Calu3 (cell line): ENCODE results near the gene AK8. TPM values are rescaled to one million over a fixed set of nuclear protein-coding genes. Genes with fewer than 3 reads are reported as not detected.

ENCODE experiments used
- BruUV-seq: library from RNA; stranded (reverse); fragments of 400-500 nt; replicated peaks from 2 replicates; lab custom pipeline; 2021; lab: Mats Ljungman, UMichigan
- CTCF ChIA-PET: fragments of 300-600 bp; sonication (Branson Sonifier 250); formaldehyde crosslinking; loops from one replicate; lab custom pipeline; 2022; ENCODE audit warnings: antibody characterized with exemption; lab: Charles Lee
- DNase-seq: peaks from one replicate; pipeline ENCODE4 v3.0.0; 2022
- H3K27ac Mint-ChIP-seq: one replicate; pipeline ENCODE4 v1.8.0; 2022; ENCODE audit warnings: mixed read lengths; ENCODE audit not compliant: unreplicated experiment
- H3K27me3 Mint-ChIP-seq: one replicate; pipeline ENCODE4 v1.8.0; 2022; ENCODE audit warnings: mixed read lengths; ENCODE audit not compliant: unreplicated experiment
- H3K36me3 Mint-ChIP-seq: one replicate; pipeline ENCODE4 v1.8.0; 2022; ENCODE audit warnings: mild to moderate bottlenecking, moderate library complexity, mixed read lengths; ENCODE audit not compliant: insufficient read depth, unreplicated experiment
- H3K4me1 Mint-ChIP-seq: one replicate; pipeline ENCODE4 v1.8.0; 2022; ENCODE audit warnings: mild to moderate bottlenecking, low read depth, mixed read lengths; ENCODE audit not compliant: unreplicated experiment
- H3K4me3 Mint-ChIP-seq: one replicate; pipeline ENCODE4 v1.8.0; 2022; ENCODE audit warnings: mild to moderate bottlenecking, low read depth, moderate library complexity, mixed read lengths; ENCODE audit not compliant: unreplicated experiment
- H3K9me3 Mint-ChIP-seq: one replicate; pipeline ENCODE4 v1.8.0; 2022; ENCODE audit warnings: low read depth, mixed read lengths; ENCODE audit not compliant: unreplicated experiment
- intact Hi-C: fragments of 100-400 bp; cut with micrococcal nuclease; formaldehyde crosslinking; loops from one replicate; pipeline ENCODE4 v1.10.0; 2022; ENCODE audit not compliant: unreplicated experiment
- total RNA-seq: library from RNA; stranded (reverse); gene quantifications from 2 replicates; pipeline ENCODE4 v1.2.3, GENCODE V29; 2022
- TF ChIP-seq, protein P1 (sequence below): fragments of 200-600 bp; IDR thresholded peaks from one replicate; pipeline ENCODE4 v1.8.0; 2022; ENCODE audit warnings: antibody characterized with exemption; ENCODE audit not compliant: unreplicated experiment

The AK8 gene
- total RNA-seq, 1 experiment from 2014 or later, result 1.4 TPM

DNA sequence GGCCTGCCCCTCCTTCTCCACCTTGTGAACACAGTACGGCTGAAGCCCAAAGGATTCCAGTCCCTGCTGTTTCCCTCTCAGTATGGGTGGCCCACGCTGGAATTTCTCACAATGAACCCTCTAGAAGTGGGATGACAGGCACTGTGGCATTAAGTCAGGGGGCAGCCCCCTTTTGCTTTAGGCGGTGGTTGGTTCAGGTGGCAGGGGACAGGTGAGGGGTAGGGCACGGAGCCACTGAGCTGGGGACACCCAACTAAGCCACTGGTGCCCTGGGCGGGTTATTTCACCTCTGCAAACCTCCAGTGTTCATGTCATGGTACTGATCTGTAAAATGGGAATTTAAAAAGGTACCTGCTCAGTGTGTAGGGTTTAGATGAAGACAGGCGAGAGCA, 8.2 kb upstream of the AK8 start:
- no TSS peak for BruUV-seq
- Mint-ChIP-seq H3K9me3 (no peaks in the 10 kb centered on the region), H3K36me3 (no peaks in the 10 kb centered on the region), H3K27ac (no peak overlapping the region), H3K4me1 (no peaks in the 10 kb centered on the region), H3K27me3 (no peaks in the 10 kb centered on the region), H3K4me3 (no peak overlapping the region)
- DNase-seq, result no peak
- intact Hi-C loops, result no loop called here
- CTCF ChIA-PET, result no interaction called here
- TF ChIP-seq, protein P1, sequence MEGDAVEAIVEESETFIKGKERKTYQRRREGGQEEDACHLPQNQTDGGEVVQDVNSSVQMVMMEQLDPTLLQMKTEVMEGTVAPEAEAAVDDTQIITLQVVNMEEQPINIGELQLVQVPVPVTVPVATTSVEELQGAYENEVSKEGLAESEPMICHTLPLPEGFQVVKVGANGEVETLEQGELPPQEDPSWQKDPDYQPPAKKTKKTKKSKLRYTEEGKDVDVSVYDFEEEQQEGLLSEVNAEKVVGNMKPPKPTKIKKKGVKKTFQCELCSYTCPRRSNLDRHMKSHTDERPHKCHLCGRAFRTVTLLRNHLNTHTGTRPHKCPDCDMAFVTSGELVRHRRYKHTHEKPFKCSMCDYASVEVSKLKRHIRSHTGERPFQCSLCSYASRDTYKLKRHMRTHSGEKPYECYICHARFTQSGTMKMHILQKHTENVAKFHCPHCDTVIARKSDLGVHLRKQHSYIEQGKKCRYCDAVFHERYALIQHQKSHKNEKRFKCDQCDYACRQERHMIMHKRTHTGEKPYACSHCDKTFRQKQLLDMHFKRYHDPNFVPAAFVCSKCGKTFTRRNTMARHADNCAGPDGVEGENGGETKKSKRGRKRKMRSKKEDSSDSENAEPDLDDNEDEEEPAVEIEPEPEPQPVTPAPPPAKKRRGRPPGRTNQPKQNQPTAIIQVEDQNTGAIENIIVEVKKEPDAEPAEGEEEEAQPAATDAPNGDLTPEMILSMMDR, result no peak

DNA sequence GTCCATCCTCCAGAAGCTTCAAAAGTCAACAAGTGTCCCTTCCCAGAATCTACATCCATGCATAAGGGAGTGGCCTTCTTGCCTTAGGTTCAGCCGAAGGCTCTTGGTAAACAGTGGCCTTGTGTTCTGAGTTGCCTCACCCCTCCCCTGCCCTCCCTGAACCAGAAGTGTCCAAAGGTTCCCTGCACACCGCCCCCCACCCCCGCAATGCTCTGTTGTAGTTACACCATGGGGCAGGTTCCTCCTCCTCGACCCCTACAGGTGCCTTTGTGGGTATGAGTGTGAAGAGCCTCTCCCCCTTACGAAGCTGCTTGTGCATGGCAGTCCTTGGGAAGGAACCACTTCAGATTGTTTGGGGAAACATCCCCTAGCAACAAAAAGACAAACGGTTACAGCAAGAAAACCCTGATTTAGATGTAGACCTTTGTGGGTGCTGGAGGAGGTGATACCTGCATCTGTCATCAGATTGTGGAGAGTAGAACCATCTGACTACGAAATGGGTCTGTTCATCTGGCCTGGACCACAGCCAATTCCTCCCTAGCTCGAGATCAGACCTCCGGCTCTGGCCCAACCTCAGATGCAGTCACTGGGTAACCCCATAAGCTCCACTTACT, 7.7 kb upstream of the AK8 start:
- BruUV-seq, result no TSS peak

DNA sequence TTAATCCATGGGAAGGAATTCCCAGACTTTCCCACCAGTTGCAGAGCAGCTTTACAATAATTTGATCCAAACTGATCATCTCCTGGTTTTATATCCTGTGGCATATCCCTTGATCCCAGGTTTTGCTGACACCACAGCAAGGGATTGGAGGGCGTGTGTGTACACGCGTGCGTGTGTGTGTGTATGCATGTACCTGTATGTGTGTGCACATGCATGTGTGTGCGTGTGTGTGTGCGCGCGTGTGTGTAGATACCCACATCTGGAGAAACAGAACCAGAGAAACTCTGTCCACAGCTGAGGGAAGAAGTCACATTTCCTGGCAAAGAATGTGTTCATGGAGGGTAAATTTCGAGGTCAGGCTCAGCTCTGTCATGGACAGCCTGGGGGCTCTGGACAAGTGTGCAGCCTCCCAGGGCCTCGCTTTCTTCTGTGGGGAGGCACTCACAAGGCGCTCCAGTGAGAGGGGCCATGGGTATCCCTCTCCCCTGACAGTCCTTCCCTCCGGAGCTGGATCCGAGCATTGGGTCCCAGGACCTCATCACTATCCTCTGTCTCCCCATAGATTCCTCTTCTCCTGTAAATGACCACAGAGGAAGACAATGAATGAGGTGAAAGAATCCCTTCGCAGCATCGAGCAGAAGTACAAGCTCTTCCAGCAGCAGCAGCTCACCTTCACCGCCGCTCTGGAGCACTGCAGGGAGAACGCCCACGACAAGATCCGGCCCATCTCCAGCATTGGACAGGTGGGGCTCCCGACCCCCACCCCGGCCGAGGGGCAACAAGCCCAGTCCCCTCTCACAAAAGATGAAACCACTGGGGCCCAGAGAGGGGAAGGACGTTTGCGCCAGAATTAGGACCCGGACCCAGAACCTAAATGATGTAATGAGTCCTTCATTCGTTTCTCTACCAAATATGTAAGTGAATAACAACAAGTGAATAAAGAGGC, 5.5 kb upstream of the AK8 start:
- H3K4me1 Mint-ChIP-seq, result no peaks in the 10 kb centered on the region
- no peak overlapping the region for H3K27ac Mint-ChIP-seq
- DNase-seq, result no peak
- BruUV-seq, result no TSS peak
- TF ChIP-seq, protein P1, result no peak
- no peaks in the 10 kb centered on the region for H3K9me3 Mint-ChIP-seq
- no peak overlapping the region for H3K4me3 Mint-ChIP-seq
- CTCF ChIA-PET, result no interaction called here
- no peaks in the 10 kb centered on the region for H3K27me3 Mint-ChIP-seq
- peaks cover 8% of the 10 kb centered on the region for H3K36me3 Mint-ChIP-seq
- intact Hi-C loops, result no loop called here

More for the DNA sequence above, 7.7 kb upstream of the AK8 start:
- H3K9me3 Mint-ChIP-seq, result no peaks in the 10 kb centered on the region
- no peaks in the 10 kb centered on the region for H3K36me3 Mint-ChIP-seq
- no peak for DNase-seq
- TF ChIP-seq, protein P1, result no peak
- intact Hi-C loops, result no loop called here
- no peaks in the 10 kb centered on the region for H3K27me3 Mint-ChIP-seq
- no peak overlapping the region for H3K4me3 Mint-ChIP-seq
- CTCF ChIA-PET, result no interaction called here
- no peaks in the 10 kb centered on the region for H3K4me1 Mint-ChIP-seq
- no peak overlapping the region for H3K27ac Mint-ChIP-seq

DNA sequence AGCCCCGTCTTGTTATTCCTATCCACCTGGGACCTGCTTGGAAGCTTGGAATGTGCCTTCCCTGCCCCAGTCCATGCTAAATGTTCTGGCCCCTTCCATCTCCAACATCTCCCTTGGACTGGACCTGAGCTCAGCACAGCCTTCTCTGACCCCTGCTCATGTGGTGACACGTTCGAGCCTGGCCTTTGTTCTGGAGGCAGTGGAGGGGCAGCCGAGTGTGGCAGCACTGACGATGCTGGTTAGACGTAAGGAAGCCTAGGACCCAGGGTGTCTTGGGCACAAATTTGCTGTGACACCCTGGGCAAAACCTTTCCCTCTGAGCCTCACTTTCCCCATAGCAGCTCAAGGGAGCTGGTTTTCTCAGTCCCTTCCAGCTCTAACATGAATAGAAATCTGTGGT, 4.5 kb upstream of the AK8 start:
- peaks cover 18% of the 10 kb centered on the region for H3K36me3 Mint-ChIP-seq
- intact Hi-C loops, result no loop called here
- no peaks in the 10 kb centered on the region for H3K9me3 Mint-ChIP-seq
- TF ChIP-seq, protein P1, result no peak
- DNase-seq, result no peak
- no peak overlapping the region for H3K27ac Mint-ChIP-seq
- H3K27me3 Mint-ChIP-seq, result no peaks in the 10 kb centered on the region
- BruUV-seq, result no TSS peak
- CTCF ChIA-PET, result no interaction called here
- H3K4me3 Mint-ChIP-seq, result no peak overlapping the region
- no peaks in the 10 kb centered on the region for H3K4me1 Mint-ChIP-seq
